Activated CD4-positive, alpha-beta T cell treated with anti-CD3 and anti-CD28 coated beads, Interleukin-2, amount 50 U/mL, for 1 hour (primary cell): ENCODE measurements around the gene NOL3.
A peak's percentile ranks its signal among the peaks of the same experiment; 100 is the strongest.

ENCODE experiments used
- DNase-seq: peaks from one replicate; pipeline ENCODE4 v3.0.0-alpha.2; 2020

NOL3 gene

DNA sequence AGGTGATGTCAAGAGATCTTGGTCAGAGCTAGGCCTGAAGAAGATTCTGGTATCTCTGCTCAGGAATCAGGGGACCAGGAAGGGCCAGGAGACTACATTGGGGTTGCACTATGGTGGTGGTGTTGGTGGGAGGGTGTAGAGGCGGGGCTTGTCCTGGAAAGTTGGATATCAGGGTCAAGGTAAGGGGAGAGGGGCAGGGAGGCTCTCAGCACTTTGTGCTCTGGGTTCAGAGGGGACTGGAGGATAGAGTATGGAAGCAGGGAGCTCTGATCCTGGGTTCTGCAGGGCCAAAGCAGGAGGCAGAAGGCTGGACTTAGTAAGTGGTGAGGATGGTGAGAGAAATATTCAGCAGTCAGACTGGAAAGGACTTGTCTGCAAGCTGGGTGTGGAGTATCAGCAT lies 3.0 kb downstream of the NOL3 start:
- DNase-seq, result no peak

DNA sequence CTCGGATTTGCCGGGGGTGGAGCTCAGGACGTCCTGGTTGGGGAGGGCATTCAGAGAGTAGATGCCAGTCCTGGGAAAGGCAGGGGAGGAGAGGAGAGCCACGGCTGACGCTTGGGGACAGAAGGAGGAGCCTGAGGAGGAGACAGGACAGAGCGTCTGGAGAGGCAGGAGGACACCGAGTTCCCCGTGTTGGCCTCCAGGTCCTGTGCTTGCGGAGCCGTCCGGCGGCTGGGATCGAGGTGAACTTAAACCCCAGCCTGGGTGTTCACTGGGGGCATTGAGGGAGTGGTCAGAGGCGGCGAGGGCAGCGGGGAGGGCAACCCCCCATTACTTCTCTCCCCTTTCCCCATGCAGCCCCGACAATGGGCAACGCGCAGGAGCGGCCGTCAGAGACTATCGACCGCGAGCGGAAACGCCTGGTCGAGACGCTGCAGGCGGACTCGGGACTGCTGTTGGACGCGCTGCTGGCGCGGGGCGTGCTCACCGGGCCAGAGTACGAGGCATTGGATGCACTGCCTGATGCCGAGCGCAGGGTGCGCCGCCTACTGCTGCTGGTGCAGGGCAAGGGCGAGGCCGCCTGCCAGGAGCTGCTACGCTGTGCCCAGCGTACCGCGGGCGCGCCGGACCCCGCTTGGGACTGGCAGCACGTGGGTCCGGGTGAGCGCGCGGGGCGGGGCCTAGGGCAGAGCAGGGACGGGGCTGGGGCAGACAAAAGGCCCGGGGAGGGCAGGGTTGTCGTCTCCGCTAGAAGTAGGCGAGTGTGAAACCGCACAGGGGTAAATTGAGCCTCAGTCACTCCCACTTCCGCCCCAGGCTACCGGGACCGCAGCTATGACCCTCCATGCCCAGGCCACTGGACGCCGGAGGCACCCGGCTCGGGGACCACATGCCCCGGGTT lies 3.7 kb downstream of the NOL3 start:
- DNase-seq, result peak; percentile 63

DNA sequence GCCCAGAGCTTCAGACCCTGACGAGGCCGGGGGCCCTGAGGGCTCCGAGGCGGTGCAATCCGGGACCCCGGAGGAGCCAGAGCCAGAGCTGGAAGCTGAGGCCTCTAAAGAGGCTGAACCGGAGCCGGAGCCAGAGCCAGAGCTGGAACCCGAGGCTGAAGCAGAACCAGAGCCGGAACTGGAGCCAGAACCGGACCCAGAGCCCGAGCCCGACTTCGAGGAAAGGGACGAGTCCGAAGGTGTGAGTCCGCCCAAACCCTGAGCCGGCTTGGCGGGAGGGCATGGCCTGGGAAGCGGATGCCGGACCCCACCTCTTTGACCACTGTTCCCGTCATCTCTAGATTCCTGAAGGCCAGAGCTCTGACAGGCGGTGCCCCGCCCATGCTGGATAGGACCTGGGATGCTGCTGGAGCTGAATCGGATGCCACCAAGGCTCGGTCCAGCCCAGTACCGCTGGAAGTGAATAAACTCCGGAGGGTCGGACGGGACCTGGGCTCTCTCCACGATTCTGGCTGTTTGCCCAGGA lies 4.4 kb downstream of the NOL3 start:
- no peak for DNase-seq

DNA sequence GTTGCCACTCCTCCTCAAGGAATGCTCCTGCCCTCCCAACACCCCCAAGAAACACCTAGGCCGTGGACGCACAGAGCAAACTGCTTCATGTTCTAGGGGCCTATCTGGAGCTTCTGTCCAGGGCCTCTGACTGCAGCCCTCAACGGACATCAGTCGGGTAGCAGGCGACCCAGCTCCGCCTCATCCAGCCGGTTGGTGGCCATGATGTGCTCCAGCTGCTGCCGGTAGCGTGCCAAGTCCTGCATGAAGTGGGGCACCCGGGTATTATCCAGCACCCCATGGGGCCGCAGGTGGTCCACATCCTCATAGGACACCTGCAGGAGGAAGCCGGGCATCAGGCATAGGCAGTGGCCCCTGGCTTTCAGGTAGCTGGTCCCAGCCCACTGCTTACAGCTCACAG lies 6.3 kb downstream of the NOL3 start:
- DNase-seq, result no peak

DNA sequence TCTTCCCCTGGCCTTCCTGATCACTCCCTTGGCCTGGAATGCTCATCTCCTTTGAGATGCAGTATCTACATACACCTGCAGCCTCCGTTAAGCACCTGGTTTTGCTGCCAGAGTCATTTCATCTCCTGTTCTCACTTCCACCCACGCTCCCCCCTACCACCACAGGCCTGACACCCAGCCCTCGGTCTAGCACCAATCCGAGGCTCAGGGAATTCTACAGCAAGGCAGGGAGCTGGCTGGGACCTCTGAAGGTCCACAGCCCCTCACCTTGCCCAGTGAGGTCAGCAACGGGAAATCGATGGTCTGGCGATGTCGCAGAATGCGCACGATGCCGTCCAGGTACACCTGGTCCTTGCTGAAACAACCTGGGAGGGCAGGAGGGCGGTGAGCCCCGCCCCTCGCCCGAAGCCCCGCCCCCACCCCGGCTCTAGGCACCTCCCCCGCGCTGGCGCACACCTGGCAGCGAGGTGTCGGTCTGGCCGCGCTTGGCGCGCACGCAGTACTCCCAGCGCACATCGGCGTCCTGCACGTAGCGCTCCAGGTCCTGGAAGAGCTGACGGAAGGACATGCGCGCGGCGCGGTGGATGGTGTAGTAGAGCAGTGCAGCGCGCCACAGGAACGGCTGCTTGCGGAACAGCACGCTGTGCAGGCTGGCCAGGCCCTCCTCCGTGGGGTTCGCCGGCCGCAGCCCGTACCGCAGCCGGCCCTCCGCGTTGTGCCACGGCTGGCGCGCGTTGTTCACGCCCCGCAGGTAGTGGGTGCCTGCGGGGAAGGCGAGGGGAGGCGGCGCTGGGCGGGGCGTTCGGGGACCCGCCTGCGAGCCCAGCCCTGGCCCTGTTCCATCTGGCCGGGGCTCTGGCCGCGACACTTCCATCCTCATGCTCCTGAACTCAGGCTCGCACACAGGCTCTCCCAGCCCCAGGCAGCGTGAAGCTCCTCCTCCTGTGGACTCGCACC lies 7.7 kb downstream of the NOL3 start:
- DNase-seq, result peak; percentile 62

DNA sequence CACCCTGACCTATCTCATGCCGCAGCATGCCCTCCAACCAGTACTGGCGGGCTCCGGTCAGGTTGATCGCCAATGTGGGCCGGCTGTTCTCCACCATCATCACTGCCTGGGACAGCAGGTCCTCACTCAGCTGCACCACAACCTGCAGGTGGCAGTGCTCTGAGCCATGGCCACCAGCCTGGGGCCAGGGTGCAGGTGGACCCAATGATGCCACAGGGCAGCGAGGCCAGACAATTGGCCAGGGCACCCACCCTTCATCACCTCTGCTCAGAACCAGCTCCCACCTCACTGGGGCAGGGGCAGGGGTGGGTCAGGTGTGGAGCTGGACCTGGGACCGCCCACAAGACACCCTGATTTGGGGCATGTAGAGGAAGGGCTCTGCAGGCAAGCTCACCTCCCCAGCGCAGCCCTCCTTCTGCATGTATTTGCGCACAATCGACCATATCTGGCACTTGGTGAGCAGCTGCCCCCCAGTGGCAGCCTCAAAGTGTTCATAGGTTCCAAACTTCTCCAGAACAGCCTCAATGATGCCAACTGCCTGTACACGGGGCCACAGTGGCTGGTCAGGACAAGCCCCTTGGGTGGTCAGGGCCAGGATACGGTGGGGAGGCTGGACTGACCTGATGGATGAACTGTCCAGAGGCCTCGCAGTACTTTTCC lies 9.2 kb downstream of the NOL3 start:
- no peak for DNase-seq

DNA sequence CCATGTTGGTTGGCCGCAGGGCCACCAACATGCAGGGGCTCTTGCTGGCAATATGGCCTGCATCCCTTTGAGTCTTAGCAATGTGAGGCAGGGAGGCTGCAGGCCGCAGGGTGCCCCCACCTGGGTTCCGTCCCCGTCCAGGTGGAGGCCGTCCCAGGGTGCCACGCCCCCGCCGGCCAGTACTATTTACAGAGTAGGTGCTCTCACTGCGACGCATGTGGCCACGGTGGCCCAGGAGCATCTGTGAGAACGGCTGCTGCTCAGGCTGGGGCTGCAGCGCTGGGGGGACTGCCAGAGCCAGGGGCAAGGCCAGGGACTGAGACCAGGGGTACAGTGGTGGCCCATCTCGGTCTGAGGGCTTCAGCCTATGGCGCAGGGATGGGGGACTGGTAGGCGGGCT lies 9.8 kb downstream of the NOL3 start:
- no peak for DNase-seq

DNA sequence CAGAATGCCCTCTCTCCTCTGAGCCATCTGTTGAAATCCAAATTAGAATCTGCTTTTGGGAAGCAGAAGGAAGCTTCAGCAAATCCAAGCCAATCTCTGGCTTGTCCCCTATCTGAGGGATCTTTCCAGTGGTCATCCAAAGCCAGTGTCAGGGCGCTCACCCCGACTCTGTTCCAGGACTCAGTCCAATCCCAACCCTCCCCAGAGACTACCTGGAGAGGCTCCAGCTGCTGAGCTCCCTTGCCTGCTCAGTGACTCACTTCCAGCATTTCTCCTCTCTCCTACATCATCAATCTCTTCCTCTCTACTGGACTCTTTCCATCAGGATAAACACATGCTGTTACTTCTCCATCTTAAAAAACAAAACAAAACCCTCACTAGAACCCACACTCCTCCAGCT lies 11.0 kb downstream of the NOL3 start:
- no peak for DNase-seq

DNA sequence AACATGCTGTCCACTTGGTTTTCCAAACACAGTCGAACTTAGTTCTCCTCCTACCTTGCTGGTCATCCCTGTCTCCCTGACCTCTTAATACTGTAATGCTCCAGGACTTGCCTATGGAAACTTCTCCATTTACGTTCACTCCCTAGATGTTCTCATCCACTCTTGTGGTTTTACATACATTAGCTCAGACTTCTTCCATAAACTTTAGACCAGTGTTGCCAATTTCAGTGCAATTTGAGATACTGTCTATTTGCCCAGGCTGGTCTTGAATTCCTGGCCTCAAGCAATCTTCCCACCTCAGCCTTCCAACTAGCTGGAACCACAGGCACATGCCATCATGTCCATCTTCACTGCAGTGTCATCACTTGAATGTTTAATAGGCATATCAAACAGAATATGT lies 11.9 kb downstream of the NOL3 start:
- no peak for DNase-seq

DNA sequence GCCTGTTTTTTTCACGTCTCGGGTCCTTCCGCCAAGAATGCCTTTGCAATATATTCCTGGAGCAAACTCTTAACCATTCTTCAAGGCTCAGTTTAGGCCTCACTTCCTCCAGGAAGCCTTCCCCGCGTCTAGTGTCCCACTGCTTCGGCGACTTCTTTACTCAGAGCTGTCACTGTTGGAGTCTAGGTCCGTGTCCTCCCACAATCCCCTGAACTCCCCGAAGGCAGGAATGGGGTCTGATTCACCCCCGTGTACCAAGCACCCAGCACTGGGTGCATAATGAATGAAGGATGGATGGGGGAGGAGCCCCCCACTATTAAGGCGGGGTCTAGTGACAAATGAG lies 12.9 kb downstream of the NOL3 start:
- DNase-seq, result no peak

DNA sequence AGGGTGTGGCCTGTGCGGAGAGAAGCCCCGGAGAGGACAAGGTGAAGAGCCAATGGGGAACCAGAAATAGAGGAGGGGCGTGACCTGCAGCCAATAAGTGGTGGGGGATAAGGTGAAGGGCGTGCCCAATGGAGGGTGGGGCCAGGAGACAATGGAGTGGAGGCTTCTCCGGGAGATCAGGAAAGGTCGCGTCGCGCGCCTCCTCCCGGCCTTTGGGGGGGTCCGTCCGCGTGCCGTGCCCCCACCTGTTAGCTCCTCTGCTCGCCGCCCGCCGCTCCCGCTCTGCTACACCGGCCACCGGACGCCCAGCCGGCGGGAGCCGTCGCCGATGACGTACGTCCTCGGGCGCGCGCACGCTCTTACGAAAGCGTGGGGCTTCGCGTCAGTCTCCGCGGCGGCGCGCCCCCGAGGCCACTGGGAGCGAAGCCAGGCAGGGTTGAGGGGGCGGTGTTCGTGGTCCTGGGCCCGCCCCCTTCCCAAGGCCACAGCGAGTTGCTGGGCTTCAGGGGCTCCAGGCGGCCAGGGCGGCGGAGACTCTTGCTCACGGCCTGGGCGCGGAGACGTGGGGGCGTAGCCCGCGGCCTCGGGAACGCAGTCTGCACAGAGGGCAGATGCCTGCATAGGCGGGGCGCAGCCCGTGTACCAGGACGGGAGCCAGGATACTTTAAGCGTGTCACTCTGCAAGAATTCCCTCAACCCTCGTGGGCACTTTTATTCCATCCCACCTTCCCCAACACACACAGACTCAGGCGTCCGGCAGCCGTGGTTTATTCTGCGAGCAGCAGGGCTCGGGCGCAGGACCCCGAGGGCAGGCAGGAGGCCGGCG lies 13.5 kb downstream of the NOL3 start, which contains the start of gene MATCAP1:
Gene MATCAP1, minus strand, starts transcription at position 337 of the 826 bp plus-strand sequence. CDS start 3,353 bp downstream, outside the sequence.
- DNase-seq, result peak; percentile 90

DNA sequence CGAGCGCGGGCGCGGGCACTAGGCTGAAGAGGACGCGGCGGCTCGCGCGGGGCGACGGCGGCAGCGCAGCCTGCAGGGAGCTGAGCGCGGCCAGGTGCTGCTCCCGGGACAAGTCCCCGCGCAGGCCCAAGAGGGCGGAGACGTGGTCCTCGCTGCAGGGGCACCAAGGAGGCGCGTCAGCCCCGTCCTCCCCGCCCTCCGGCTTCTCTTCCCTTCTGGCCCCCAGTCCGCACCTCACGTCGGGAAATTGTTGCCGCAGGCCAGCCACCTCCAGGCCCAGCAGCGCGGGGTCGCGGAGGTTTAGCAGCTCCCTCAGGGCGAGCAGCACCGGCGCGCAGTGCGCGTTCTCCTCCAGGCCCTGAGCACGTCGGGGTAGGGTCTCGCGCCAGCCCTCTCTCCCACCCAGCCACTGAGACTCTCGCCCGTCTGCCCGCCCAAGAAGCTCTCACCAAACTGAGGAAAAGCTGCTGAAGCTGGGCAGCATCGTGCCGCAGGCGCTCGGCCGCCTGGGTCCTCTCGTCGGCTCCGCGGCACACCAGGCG lies 14.2 kb downstream of the NOL3 start:
- no peak for DNase-seq

DNA sequence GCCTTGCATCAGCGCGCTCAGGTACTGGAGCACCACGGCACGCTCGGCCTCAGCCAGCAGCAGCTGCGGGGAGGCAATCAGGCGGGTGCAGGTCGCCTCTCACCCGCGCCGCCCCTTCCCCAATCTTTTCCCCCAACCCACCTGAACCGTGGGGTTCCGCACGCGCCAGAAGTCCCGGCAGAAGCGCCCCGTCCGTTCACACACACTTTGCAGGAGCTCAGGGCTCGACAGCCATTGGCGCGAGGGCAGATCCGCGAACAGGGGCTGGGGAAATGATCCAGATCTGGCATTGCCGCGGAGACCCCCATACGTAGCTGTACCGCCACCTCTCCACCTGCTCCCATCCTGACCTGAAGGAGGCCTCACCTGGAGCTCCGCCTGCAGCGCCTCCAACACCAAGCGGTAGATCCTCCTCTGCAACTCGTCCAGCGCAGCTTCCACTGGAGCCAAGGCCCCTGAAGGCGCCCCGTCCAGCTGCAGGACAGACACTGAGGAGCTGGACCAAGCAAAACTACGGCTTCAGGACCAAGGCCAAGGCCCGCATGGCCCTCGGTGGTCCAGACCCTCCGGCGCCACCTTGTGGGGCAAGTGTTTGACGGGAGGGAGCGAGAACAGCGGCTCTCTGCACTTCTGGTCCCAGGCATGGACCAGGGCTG lies 14.8 kb downstream of the NOL3 start:
- peak; percentile 87 for DNase-seq

DNA sequence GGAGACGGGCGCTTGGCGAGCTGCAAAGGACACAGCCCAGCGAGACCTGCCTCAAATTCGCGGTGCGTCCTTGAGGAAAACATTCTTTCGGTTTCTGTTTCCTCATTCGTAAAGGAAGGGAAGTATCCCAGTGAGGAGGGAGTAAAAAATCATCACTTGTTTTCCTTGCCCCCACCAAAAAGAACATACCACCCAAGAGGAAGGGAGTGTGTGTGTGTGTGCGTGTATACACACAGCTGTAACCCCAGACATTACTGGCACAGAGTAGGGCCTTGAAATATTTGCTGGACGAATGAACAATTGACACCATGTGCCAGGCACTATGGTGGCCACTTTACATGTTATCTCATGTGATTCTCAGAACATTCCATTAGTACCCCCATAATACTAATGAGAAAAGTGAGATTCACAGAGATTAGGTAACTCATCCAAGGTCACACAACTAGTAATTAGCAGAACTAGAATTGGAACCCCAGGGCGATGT lies 15.4 kb downstream of the NOL3 start:
- no peak for DNase-seq

DNA sequence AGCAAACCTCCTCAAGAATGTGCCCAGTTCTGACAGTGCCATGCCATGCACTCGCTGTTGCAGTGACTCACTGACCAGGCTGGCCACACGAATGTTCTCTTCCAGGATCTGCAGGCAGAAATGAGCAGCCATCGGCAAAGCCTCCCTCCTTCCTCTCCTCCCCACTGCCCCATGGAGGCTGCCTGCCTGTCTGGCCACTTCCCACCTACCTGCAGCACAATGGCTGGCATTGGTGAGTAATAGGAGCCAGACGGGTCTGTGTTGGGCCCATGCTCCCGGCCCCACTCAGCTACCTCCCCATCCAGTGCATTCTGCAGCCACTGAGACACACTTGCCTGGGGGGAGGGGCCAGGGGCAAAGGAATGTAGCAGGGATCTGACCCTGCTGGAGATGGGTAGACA lies 16.2 kb downstream of the NOL3 start:
- no peak for DNase-seq

DNA sequence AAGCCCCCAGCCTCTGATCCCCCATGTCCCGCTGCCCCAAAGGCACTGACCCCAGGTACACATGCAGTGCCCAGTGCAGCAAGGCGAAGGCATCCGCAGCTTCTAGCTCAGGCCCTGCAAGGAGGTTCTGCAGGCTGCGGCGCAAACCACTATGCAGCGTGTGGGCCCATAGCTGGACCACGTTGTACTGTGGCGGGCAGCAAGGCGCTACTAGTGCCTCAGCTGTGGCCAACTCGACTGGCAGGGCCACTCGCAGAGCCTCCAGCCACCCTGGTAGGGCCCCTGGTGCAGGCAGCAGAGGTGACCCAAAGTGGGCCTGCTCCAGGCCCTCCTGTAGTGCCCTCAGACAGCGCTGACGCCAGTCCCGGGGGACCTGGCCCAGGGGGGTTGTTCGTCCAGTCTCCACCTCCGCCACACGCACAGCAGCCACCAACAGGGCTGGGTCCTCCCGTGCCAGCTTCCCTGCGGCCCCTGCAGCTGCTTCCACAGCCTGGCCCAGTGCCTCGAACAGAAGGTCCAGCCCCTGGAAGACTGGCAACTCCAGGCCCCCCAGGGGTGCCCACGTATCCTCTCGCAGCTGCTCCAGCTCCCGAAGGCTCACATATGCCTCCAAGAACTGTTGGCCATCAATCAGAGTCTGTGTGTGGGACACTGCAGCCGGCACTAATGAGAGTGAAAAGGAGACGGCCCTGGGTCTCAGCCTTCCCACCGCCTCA lies 17.0 kb downstream of the NOL3 start:
- no peak for DNase-seq

DNA sequence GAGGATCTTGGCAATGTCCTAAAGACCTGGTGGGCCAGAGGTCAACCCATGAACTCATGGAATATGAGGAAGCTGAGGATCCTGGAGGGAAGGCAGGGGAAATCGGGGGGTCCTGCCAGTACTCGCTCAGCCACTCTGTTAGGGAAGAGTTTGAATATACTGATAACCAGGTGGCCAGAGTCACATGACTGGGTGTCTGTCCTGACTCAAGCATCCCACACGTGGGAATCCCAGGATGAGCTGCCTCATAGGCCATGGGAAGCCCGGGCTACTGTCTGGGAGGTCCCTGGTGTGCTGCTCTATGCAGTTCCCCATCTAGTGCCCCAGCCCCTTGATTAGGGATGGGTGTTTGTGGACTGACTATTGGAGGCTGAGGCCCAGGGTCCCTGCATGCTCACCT lies 18.0 kb downstream of the NOL3 start:
- DNase-seq, result no peak

DNA sequence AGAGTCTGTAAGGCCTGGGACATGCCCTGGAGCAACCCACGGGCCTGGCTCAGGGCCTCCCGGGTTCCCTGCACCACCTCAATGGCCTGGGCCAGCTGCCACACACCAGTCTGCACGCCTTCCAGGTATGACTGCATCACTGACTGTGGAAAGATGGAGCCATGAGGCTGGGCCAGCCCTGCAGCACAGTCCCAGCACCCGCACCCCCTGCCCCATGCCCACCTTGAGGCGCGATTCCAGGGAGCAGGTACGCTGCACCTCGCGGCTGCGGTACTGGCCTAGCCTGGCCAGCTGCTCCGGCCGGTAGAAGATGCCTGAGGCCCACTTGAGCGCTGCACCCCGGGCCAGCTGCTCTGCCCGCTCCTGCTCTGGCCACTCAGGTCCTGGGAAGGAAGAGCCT lies 18.5 kb downstream of the NOL3 start:
- DNase-seq, result no peak

DNA sequence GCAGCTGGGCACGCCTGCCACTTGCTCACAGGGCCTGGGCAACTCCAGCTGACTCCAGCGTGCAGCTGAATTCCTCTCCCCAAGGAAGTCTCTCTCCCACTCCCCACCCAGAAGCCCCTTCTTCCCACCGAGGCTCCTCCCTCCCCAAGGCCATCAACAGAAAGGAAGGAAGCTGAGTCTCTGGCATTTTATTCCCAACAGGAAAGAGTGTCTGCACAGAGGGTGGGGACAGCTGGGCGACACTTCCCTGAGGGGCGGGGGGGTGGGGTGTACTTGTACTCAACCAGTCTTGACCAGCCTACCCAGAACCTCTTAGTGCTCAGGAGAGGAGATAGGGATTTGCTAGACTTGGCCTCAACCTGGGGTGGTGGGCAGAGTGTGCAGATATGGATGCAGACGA lies 19.7 kb downstream of the NOL3 start, which contains the start of gene EXOC3L1:
Gene EXOC3L1, minus strand, starts transcription at position 96 of the 400 bp plus-strand sequence. CDS start 460 bp downstream, outside the sequence.
- no peak for DNase-seq
